Colonic mucosa (tissue), 4 donors: ENCODE data around the gene GPR25. TPM values are rescaled to one million over a fixed set of nuclear protein-coding genes. Genes with fewer than 3 reads are reported as not detected.

Experiments
- DNase-seq: peaks from one replicate; pipeline ENCODE4 v3.0.0-alpha.2; 2020
- H3K27ac ChIP-seq: fragments of 200-600 bp; one replicate; pipeline ENCODE4 v1.8.0; 2021
- H3K27me3 ChIP-seq: fragments of 200-600 bp; one replicate; pipeline ENCODE4 v1.8.0; 2021
- H3K36me3 ChIP-seq: fragments of 200-600 bp; one replicate; pipeline ENCODE4 v1.8.0; 2021
- H3K4me1 ChIP-seq: fragments of 200-600 bp; one replicate; pipeline ENCODE4 v1.8.0; 2021; ENCODE audit warnings: mild to moderate bottlenecking
- H3K4me3 ChIP-seq: fragments of 200-600 bp; one replicate; pipeline ENCODE4 v1.8.0; 2021
- H3K9ac ChIP-seq, 2 donors: one replicate each; pipeline ENCODE4 v1.7.0; 2013; ENCODE audit warnings: control low read depth in 2 of 2, low read depth in 2 of 2, low read length in 2 of 2
- H3K9me3 ChIP-seq: fragments of 200-600 bp; one replicate; pipeline ENCODE4 v1.8.0; 2021
- intact Hi-C: fragments of 100-400 bp; cut with DNase I; formaldehyde crosslinking; loops from one replicate; pipeline ENCODE4 v1.14.1; 2022
- total RNA-seq, 2 donors: library from RNA; stranded (reverse); fragmentation: NEBNext Ultra II Directional in 1 of 2; extraction: Animal tissue kit (Norgen Biotek cat#: 25700) in 1 of 2; gene quantifications; one replicate each; pipeline ENCODE4 v1.2.1, GENCODE V29; 2021
- TF ChIP-seq, protein P1 (sequence below): fragments of 200-600 bp; IDR thresholded peaks from one replicate; pipeline ENCODE4 v1.8.0; 2022; ENCODE audit warnings: antibody characterized with exemption, mild to moderate bottlenecking
- donor health status: healthy.
- donor health status: DM: no; HTN: no; CAD: no.
- donor health status: DM: no; HTN: no; CAD: no.

Gene GPR25
- total RNA-seq, 2 donors from 2014 or later, result 0.19 to 0.27 TPM

GRCh38 chr1:200921571-200922110 is 48.9 kb downstream of the GPR25 start:
- TF ChIP-seq, protein P1, sequence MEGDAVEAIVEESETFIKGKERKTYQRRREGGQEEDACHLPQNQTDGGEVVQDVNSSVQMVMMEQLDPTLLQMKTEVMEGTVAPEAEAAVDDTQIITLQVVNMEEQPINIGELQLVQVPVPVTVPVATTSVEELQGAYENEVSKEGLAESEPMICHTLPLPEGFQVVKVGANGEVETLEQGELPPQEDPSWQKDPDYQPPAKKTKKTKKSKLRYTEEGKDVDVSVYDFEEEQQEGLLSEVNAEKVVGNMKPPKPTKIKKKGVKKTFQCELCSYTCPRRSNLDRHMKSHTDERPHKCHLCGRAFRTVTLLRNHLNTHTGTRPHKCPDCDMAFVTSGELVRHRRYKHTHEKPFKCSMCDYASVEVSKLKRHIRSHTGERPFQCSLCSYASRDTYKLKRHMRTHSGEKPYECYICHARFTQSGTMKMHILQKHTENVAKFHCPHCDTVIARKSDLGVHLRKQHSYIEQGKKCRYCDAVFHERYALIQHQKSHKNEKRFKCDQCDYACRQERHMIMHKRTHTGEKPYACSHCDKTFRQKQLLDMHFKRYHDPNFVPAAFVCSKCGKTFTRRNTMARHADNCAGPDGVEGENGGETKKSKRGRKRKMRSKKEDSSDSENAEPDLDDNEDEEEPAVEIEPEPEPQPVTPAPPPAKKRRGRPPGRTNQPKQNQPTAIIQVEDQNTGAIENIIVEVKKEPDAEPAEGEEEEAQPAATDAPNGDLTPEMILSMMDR, result no peak
- H3K4me3 ChIP-seq, result no peak overlapping the region
- H3K36me3 ChIP-seq, result no peaks in the 10 kb centered on the region
- H3K27ac ChIP-seq, result no peak overlapping the region
- H3K4me1 ChIP-seq, result no peaks in the 10 kb centered on the region
- DNase-seq, result no peak
- H3K9ac ChIP-seq, result no peak overlapping the region
- no peaks in the 10 kb centered on the region for H3K27me3 ChIP-seq
- no peaks in the 10 kb centered on the region for H3K9me3 ChIP-seq
- intact Hi-C loops, result no loop called here

GRCh38 chr1:200922406-200922805 is 49.6 kb downstream of the GPR25 start:
- DNase-seq, result no peak
- Histone ChIP-seq H3K9ac (no peak overlapping the region), H3K36me3 (no peaks in the 10 kb centered on the region), H3K9me3 (no peaks in the 10 kb centered on the region), H3K4me1 (no peaks in the 10 kb centered on the region), H3K27me3 (no peaks in the 10 kb centered on the region), H3K27ac (no peak overlapping the region), H3K4me3 (no peak overlapping the region)
- intact Hi-C loops, result no loop called here
- TF ChIP-seq, protein P1, result no peak

GRCh38 chr1:200923601-200924000 is 50.8 kb downstream of the GPR25 start:
- Histone ChIP-seq H3K36me3 (no peaks in the 10 kb centered on the region), H3K4me3 (no peak overlapping the region), H3K9ac (no peak overlapping the region), H3K4me1 (no peaks in the 10 kb centered on the region), H3K27me3 (no peaks in the 10 kb centered on the region), H3K9me3 (no peaks in the 10 kb centered on the region), H3K27ac (no peak overlapping the region)
- TF ChIP-seq, protein P1, result no peak
- intact Hi-C loops, result no loop called here
- DNase-seq, result no peak

Other genes with a start within 250 kb of the GPR25 start
- 10 to 100 TPM; 10.2 to 14.6 TPM for gene DDX59, start 203.1 kb upstream of the GPR25 start, total RNA-seq
- 1 to 10 TPM; 5.4 to 7.5 TPM for gene CAMSAP2, start 134.1 kb upstream of the GPR25 start, total RNA-seq
- gene INAVA, start 21.9 kb downstream of the GPR25 start, total RNA-seq, result 100 to 1,000 TPM; 127 to 167 TPM
- gene KIF21B, start 150.7 kb downstream of the GPR25 start, total RNA-seq, result 10 to 100 TPM in 1 of 2 donors, 1 to 10 TPM in 1; 3.1 to 10.4 TPM
- not detected for gene CACNA1S, start 239.4 kb downstream of the GPR25 start, total RNA-seq